ENCODE measurements around the gene MEI4. TPM values are rescaled to one million over a fixed set of nuclear protein-coding genes. Genes with fewer than 3 reads are reported as not detected.
A peak's percentile ranks its signal among the peaks of the same experiment; 100 is the strongest.

MEI4 gene
- total and polyA plus RNA-seq, 2 of the 8 experiments (the other 6 are each of a cell fraction or from before 2014, with no cell fraction given): 0.05 to 0.24 TPM

DNA sequence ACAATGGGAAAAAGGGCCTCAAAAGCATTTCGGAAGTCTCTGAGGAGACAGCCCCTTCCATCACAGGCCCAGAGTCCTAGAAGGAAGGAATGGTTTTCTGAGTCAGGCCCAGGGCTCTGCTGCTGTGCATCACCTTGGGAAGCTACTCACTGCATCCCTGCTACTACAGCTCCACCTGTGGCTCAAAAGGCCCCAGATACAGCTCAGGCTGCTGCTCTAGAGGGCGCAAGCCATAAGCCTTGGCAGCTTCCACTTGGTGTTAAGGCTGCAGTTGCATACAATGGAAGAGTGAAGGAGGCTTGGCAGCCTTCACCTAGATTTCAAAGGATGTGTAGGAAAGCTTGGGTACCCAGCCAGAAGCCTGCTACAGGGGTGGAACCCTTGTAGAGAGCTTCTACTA lies 54.8 kb downstream of the MEI4 start:
- Histone ChIP-seq H3K9me3 (ENCODE audit: insufficient read depth in 2 of 2, low read depth in 1 of 2, low read length in 1 of 2) (peaks cover 4 to 11% of the 10 kb centered on the region in 2 experiments; a peak in 1 of 4 replicates), H2BK12ac (ENCODE audit: low read depth, low read length) (no peak overlapping the region), H4K91ac (replicated peaks; ENCODE audit: insufficient read length, low read length) (no peak overlapping the region), H3K4ac (replicated peaks; ENCODE audit: insufficient read length, low read depth, low read length) (no peak overlapping the region), H3K9ac (replicated peaks in 1 of 4; ENCODE audit: extremely low read depth in 1 of 4, low read depth in 3 of 4, low read length in 3 of 4) (no peak overlapping the region), H2BK5ac (ENCODE audit: low read depth, low read length) (no peak overlapping the region), H2AK5ac (ENCODE audit: low read depth, low read length) (no peak overlapping the region), H3K14ac (ENCODE audit: insufficient read length) (no peak overlapping the region), H3K18ac (ENCODE audit: extremely low read depth, low read length) (no peak overlapping the region), H4K8ac (ENCODE audit: extremely low read depth, insufficient read depth, low read length) (no peak overlapping the region), H4K20me1 (replicated peaks in 1 of 2; ENCODE audit: control insufficient read depth in 1 of 2, insufficient read depth in 2 of 2, low read length in 2 of 2) (no peaks in the 10 kb centered on the region), H3K79me2 (ENCODE audit: control insufficient read depth in 1 of 2, insufficient read depth in 2 of 2, low read length in 2 of 2) (no peaks in the 10 kb centered on the region), H2BK120ac (replicated peaks; ENCODE audit: low read depth, low read length) (no peak overlapping the region), H3K36me3 (ENCODE audit: control insufficient read depth in 2 of 4, insufficient read depth in 4 of 4, low read length in 3 of 4) (no peaks in the 10 kb centered on the region; a peak in 1 of 8 replicates), H2BK20ac (ENCODE audit: low read length) (no peak overlapping the region), H3K56ac (replicated peaks; ENCODE audit: insufficient read length, low read depth, low read length) (no peak overlapping the region), H3K79me1 (ENCODE audit: low read depth, low read length) (no peaks in the 10 kb centered on the region), H3K23ac (ENCODE audit: insufficient read length) (no peak overlapping the region), H2BK15ac (ENCODE audit: low read length) (no peak overlapping the region), H2AFZ (ENCODE audit: low read length) (no peak overlapping the region), H3K4me1 (replicated peaks in 1 of 4; ENCODE audit: control insufficient read depth in 3 of 4, insufficient read depth in 4 of 4, low read length in 3 of 4) (peaks cover 0 to 5% (median 2%) of the 10 kb centered on the region in 4 experiments; a peak in 2 of 7 replicates), H4K5ac (ENCODE audit: insufficient read length, low read depth, low read length) (no peak overlapping the region), H3K4me3 (ENCODE audit: extremely low read depth in 1 of 4, insufficient read depth in 2 of 4, low read depth in 3 of 4, low read length in 4 of 4) (no peak overlapping the region), H3K27me3 (replicated peaks in 1 of 4; ENCODE audit: control insufficient read depth in 3 of 4, extremely low read depth in 1 of 4, insufficient read depth in 3 of 4, low read length in 3 of 4) (no peaks in the 10 kb centered on the region), H3K27ac (ENCODE audit: low read depth, low read length) (no peak overlapping the region), H3K23me2 (ENCODE audit: low read depth, low read length) (no peaks in the 10 kb centered on the region), H3K4me2 (ENCODE audit: insufficient read depth in 1 of 2, low read depth in 2 of 2, low read length in 2 of 2) (no peak overlapping the region)
- 90% methylated on average over 2 of the region's 2 CpGs; no CpG with 5 or more reads in 1 of the 2 experiments for WGBS, 2 experiments (ENCODE audit: extremely low coverage in 1 of 2, insufficient coverage in 1 of 2, insufficient read length in 1 of 2, insufficient replicate concordance in 2 of 2, low coverage in 1 of 2, low lambda C conversion rate in 2 of 2, missing lambda C conversion rate in 1 of 2)
- CTCF ChIA-PET (ENCODE audit: partially characterized antibody): interaction anchor here (1.3 to 2.2 kb wide), 2 partner anchors 57 to 88 kb away, joined by 4 to 6 read pairs; no protein-coding TSS in a partner anchor
- FAIRE-seq (no peak), DNase-seq (ENCODE audit: low read depth in 1 of 2, low spot score in 2 of 2) (no peak)
- POLR2A ChIA-PET (ENCODE audit: partially characterized antibody): no interaction called here
- TF ChIP-seq BRCA1 (IDR thresholded peaks at IDR 0.05; ENCODE audit: low read depth, low read length) (no peak), RBBP5 (IDR thresholded peaks at IDR 0.05; ENCODE audit: borderline replicate concordance, low read depth, low read length) (no peak), HDAC2 (IDR thresholded peaks at IDR 0.05; ENCODE audit: borderline replicate concordance in 1 of 2, low read depth in 2 of 2, low read length in 2 of 2) (no peak), EGR1 (IDR thresholded peaks at IDR 0.05; ENCODE audit: borderline replicate concordance, low read depth, low read length) (no peak), POU5F1 (IDR thresholded peaks at IDR 0.05; ENCODE audit: low read depth, low read length) (no peak), CHD2 (IDR thresholded peaks at IDR 0.05; ENCODE audit: low read length) (no peak), CBX8 (IDR thresholded peaks at IDR 0.05; ENCODE audit: borderline replicate concordance, low read depth, low read length) (no peak), RAD21 (IDR thresholded peaks at IDR 0.05 in 1 of 2, conservative IDR thresholded peaks at IDR 0.05 in 1 of 2; ENCODE audit: low read depth in 2 of 2, low read length in 2 of 2) (peak in 1 of 2 experiments; percentile 21; a peak in 1 of 4 replicates), TAF7 (optimal IDR thresholded peaks at IDR 0.05; ENCODE audit: borderline replicate concordance, low read depth, low read length) (no peak), TCF12 (IDR thresholded peaks at IDR 0.05; ENCODE audit: low read depth, low read length) (no peak)
- TF ChIP-seq, protein P1, sequence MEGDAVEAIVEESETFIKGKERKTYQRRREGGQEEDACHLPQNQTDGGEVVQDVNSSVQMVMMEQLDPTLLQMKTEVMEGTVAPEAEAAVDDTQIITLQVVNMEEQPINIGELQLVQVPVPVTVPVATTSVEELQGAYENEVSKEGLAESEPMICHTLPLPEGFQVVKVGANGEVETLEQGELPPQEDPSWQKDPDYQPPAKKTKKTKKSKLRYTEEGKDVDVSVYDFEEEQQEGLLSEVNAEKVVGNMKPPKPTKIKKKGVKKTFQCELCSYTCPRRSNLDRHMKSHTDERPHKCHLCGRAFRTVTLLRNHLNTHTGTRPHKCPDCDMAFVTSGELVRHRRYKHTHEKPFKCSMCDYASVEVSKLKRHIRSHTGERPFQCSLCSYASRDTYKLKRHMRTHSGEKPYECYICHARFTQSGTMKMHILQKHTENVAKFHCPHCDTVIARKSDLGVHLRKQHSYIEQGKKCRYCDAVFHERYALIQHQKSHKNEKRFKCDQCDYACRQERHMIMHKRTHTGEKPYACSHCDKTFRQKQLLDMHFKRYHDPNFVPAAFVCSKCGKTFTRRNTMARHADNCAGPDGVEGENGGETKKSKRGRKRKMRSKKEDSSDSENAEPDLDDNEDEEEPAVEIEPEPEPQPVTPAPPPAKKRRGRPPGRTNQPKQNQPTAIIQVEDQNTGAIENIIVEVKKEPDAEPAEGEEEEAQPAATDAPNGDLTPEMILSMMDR (IDR thresholded peaks at IDR 0.05; ENCODE audit: control extremely low read depth in 1 of 3, insufficient read depth in 1 of 3, low read depth in 1 of 3, low read length in 3 of 3): peak in 2 of 3 experiments; percentile 23 to 24; a peak in 2 of 4 replicates

Data from H1 (cell line).